22Rv1 (cell line): ENCODE data around the gene APBA2.

Source experiments
- ZFX ChIP-seq: fragments of 450-650 bp; IDR thresholded peaks from 2 replicates; pipeline ENCODE4 v1.6.1; 2017; ENCODE audit warnings: antibody characterized with exemption, borderline replicate concordance
- TF ChIP-seq, protein P1 (sequence below): fragments of 450-650 bp; IDR thresholded peaks from 2 replicates; pipeline ENCODE4 v1.5.1; 2017; ENCODE audit warnings: mild to moderate bottlenecking

DNA sequence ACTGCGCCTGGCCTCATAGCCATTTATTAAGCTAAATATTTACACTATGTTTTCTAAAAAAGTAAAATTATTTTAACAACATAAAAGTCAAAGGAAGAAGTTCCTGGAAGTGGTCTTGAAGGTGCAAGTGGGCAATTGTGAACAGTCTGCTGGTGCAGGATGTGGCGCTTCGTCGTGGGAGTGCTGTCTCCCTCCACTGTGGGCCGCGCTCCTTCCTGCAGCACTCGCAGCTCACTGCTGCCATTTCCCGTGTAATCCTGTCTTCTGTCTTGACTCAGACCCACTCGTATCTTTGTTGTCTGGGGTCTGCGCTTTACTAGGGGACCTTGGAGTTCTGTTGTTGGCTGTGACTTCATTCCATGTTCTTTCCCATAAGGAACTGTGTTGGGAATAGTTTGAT is 56.3 kb downstream of the APBA2 start:
- TF ChIP-seq, protein P1, sequence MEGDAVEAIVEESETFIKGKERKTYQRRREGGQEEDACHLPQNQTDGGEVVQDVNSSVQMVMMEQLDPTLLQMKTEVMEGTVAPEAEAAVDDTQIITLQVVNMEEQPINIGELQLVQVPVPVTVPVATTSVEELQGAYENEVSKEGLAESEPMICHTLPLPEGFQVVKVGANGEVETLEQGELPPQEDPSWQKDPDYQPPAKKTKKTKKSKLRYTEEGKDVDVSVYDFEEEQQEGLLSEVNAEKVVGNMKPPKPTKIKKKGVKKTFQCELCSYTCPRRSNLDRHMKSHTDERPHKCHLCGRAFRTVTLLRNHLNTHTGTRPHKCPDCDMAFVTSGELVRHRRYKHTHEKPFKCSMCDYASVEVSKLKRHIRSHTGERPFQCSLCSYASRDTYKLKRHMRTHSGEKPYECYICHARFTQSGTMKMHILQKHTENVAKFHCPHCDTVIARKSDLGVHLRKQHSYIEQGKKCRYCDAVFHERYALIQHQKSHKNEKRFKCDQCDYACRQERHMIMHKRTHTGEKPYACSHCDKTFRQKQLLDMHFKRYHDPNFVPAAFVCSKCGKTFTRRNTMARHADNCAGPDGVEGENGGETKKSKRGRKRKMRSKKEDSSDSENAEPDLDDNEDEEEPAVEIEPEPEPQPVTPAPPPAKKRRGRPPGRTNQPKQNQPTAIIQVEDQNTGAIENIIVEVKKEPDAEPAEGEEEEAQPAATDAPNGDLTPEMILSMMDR = no peak
- TF ChIP-seq ZFX = no peak
